B cell (primary cell): ENCODE data around the gene SNCA.

Source experiments
- CTCF ChIP-seq: fragments of 200-600 bp; IDR thresholded peaks from one replicate; pipeline ENCODE4 v1.8.0; 2022; ENCODE audit warnings: antibody characterized with exemption, mild to moderate bottlenecking
- EZH2 ChIP-seq: IDR thresholded peaks from 2 replicates; pipeline ENCODE4 v1.6.1; 2012; ENCODE audit warnings: borderline replicate concordance, low read depth, mild to moderate bottlenecking, moderate library complexity, low read length; ENCODE audit not compliant: insufficient read depth, poor library complexity, severe bottlenecking

GRCh38 chr4:89799071-89799470 is 37.9 kb downstream of the SNCA start:
- TF ChIP-seq CTCF = no peak
- TF ChIP-seq EZH2 = no peak
